ENCODE results near the gene MAD1L1.
"Not testable (repeated sequence)": the region's sequence is repeated elsewhere in the genome, so short reads cannot be mapped to it uniquely, and the experiment has no call there.

The MAD1L1 gene

DNA sequence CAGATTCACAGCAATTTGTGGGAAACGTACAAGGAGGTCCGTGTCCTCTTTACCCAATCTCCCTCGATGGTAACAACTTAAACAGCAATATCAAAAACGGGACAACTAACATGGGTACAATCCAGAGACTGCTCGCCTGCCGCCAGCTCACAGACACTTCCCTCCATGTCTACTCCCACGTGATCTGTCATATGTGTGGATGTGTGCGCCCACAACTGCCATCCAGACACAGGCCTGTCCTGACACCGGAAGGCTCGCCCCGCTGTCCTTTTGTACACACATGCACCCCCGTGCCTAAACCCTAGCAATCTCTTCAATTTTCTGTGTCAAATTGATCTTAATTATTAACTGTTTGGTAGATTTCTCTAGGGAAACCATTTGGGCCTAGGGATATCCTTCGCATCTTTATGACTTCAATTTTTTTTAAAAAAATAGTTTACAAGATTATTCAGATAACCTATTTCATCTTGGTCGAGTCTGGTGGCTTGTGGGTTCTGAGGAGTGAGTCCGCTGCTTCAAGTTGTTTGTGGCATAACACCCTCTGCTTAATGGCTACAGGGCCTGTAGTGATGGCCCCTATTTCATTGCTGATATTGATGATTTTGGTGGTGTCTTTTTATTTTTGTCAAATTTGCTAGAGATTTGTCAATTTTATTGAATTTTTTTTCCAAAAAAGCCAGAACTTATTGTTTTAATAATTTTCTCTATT is 260.6 kb downstream of the MAD1L1 start:
- DNase-seq (ENCODE audit: low read depth in 3 of 3) = no peak

GRCh38 chr7:1970895-1971294 is 261.9 kb downstream of the MAD1L1 start:
- no peak for DNase-seq (ENCODE audit: low read depth in 3 of 3)

DNA sequence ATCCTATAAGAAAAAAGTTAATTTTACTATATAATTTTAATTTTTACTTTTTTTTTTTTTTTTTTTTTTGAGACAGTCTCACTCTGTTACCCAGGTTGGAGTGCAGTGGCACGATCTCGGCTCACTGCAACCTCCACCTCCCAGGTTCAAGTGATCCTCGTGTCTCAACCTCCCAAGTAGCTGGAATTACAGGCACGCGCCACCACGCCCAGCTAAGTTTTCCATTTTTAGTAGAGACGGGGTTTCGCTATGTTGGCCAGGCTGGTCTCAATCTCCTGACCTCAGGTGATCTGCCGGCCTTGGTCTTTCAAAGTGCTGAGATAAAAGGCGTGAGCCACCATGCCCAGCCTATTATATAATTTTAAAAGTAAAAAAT is 262.5 kb downstream of the MAD1L1 start:
- not testable (repeated sequence) for DNase-seq (ENCODE audit: low read depth in 3 of 3)

- no peak for DNase-seq (ENCODE audit: low read depth in 3 of 3)
Observed at GRCh38 chr7:1969459-1970284, 263.1 kb downstream of the MAD1L1 start.

- DNase-seq (ENCODE audit: low read depth in 3 of 3) = no peak
Observed at GRCh38 chr7:1968397-1969111, 264.2 kb downstream of the MAD1L1 start.

- no peak for DNase-seq (ENCODE audit: low read depth in 3 of 3)
Observed at GRCh38 chr7:1967512-1968396, 265.0 kb downstream of the MAD1L1 start.

GRCh38 chr7:1966631-1967200 is 266.0 kb downstream of the MAD1L1 start:
- no peak for DNase-seq (ENCODE audit: low read depth in 3 of 3)

DNA sequence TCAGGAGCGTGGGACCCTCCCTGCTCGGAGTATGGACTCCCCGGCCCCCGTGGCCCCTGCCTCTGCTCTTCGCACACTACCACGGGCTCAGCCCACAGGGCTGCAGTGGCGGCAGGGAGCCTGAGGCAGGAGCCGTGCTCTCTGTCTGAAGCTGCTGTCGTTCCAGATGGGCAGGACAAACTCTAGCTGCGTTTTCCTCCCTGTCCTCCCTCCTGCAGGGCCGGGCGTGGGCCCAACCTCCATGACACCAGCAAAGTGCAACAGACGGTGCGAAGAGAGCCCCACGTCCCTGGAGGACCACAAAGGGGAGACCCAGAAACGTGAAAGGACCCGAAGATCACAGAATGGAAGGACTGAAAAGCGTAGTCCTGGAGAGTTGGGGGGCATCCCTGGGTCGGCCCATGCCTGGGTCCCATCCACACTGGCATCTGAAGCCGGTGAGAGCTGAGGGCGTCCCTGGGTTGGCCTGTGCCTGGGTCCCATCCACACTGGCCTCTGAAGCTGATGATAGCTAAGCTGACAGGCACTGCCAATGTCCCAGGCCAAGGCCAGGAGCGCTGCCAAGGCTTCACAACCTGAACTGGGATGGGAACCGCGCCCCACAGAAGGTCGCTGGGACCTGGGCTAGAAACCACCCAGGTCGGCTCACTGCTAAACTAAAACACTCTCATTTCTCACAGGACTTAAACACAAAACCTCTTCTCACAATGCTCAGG is 267.0 kb downstream of the MAD1L1 start:
- DNase-seq (ENCODE audit: low read depth in 3 of 3) = no peak

GRCh38 chr7:1964913-1965578 is 267.7 kb downstream of the MAD1L1 start:
- DNase-seq (ENCODE audit: low read depth in 3 of 3) = no peak

GRCh38 chr7:1964211-1964912 is 268.4 kb downstream of the MAD1L1 start:
- DNase-seq (ENCODE audit: low read depth in 3 of 3) = no peak

GRCh38 chr7:1963575-1963974 is 269.2 kb downstream of the MAD1L1 start:
- no peak for DNase-seq (ENCODE audit: low read depth in 3 of 3)

DNA sequence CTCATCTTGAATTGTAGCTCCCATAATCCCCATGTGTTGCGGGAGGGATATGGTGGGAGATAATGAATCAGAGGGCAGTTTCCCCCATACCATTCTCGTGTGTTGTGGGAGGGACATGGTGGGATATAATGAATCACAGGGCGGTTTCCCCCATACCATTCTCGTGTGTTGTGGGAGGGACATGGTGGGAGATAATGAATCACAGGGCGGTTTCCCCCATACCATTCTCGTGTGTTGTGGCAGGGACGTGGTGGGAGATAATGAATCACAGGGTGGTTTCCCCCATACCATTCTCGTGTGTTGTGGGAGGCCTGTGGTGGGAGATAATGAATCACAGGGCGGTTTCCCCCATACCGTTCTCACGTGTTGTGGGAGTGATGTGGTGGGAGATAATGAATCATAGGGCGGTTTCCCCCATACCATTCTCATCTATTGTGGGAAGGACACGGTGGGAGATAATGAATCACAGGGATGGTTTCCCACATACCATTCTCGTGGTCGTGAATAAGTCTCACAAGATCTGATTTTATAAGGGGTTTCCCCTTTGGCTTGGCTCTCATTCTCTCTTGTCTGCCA is 271.0 kb downstream of the MAD1L1 start:
- peak in 2 of 3 donors; percentile 13 to 71 for DNase-seq (ENCODE audit: low read depth in 3 of 3)

DNA sequence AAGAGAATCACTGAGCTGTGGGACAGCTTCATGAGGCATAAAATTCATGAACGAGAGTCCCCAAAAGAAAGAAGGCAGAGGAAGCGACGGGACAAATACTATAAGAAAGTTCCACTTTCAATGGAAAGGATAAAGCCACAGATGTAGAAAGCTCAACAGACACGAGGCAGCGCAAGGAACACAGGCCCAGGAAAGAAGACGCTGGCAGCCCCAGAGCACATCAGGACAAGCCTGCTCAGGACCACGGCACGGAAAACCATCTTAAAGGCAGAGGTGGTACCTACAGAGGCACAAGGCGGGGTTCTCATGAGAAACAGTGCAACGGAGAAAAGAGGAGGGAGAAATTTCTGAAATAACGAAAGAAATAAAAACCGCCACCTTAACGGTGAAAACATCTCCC is 273.4 kb downstream of the MAD1L1 start:
- DNase-seq (ENCODE audit: low read depth in 3 of 3) = no peak

- no peak for DNase-seq (ENCODE audit: low read depth in 3 of 3)
Observed at GRCh38 chr7:1957471-1958225, 275.1 kb downstream of the MAD1L1 start.

- no peak for DNase-seq (ENCODE audit: low read depth in 3 of 3)
Observed at GRCh38 chr7:1956611-1957470, 275.9 kb downstream of the MAD1L1 start.

DNA sequence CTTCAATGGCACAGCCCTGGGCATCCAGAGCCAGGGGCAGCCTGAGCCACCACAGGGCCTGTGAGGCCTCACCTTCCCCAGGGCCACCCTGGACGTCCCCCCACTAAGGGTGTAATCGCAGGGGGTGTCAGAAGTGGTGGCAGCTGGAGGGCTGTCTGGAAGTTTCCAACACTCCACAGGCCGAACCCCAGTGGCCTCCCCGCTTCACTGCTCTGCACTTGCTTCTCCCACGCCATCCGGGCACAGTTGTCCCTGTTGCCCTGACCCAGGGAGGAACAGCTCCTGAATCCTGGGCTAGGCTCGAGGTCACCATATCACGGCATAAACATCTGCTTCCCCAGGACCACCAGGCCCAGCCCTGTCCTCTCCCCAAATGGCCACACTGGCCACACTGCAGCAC is 276.6 kb downstream of the MAD1L1 start:
- DNase-seq (ENCODE audit: low read depth in 3 of 3) = no peak

DNA sequence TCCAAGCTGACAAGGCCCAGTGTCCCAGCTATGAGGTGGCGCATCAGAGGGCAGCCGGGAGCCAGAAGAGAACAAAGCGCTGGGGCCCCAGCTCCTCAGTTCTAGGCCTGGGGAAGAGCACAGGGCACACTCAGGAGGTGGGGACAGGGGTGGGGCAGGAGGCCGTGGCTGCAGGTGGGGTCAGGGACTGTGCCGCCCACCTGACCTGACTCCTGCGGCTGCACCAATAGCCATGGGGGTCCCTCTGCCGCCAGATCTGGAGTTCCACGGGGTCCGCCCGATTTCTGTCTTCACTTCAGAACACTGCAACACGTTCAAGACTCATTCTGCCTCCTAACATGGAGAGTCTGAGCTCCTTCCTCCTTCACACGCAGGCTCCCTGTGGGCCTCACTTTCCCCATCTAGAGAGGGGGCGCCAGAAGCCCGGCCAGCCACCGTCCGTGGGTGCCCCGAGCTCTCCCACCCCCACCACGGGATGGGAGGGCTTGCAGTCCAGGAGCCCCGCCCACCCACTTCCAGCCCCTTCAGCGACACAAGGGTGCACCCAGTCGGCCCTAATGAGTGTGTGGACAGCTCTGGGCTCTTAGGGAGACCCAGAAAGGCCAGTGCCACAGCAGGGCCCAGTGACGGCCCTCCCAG is 278.3 kb downstream of the MAD1L1 start:
- no peak for DNase-seq (ENCODE audit: low read depth in 3 of 3)

All from stimulated activated CD4-positive, alpha-beta T cell treated with anti-CD3 and anti-CD28 coated beads, TNF-alpha, amount 100 ng/mL, for 48 hours (primary cell).